Spleen (tissue), 7 donors: ENCODE data around the gene IFNG-AS1.

Source experiments
- POLR2A ChIP-seq, 3 donors: fragments of 450-650 bp; IDR thresholded peaks; one replicate each; pipeline ENCODE4 v1.5.1; 2017; ENCODE audit warnings: antibody characterized with exemption in 3 of 3, mild to moderate bottlenecking in 1 of 3
- TF ChIP-seq, protein P1 (sequence below), 11 experiments: fragments of 200-600 bp in 7 of 11; fragments of 450-650 bp in 4 of 11; sonication (generic) in 4 of 11; IDR thresholded peaks in 8 of 11; conservative IDR thresholded peaks in 3 of 11; 1 replicate in 7 of 11; 2 replicates in 4 of 11; pipeline versions ENCODE4 v1.4.0 to v1.8.0; 2016 to 2021; ENCODE audit warnings: antibody characterized with exemption in 11 of 11, inconsistent platforms in 4 of 11, mild to moderate bottlenecking in 1 of 11
- donor health status: DM: no; HTN: no; CAD: no; lungs with moderate emphysema.
- donor health status: DM: no; HTN: no; CAD: no.
- donor health status: DM: no; HTN: no; CAD: no.

DNA sequence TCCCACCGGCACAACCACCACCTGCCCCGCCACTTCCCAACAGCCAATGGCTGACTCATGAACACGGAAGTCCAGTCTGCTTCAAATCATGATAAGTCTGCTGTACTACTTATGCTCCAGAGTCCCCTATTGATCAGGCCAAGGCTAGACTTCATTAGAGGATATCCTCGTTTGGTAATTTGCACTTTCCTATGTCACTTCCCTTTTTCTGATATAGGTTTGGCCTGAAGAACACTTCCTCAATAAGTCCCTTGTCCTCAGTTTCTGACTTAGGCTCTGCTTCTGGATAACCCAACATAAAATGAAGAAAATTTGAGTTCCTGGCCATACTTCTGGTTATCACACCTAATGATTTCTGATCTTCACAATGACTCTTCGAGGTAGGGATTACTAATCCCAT, 45.3 kb downstream of the IFNG-AS1 start:
- TF ChIP-seq, protein P1, sequence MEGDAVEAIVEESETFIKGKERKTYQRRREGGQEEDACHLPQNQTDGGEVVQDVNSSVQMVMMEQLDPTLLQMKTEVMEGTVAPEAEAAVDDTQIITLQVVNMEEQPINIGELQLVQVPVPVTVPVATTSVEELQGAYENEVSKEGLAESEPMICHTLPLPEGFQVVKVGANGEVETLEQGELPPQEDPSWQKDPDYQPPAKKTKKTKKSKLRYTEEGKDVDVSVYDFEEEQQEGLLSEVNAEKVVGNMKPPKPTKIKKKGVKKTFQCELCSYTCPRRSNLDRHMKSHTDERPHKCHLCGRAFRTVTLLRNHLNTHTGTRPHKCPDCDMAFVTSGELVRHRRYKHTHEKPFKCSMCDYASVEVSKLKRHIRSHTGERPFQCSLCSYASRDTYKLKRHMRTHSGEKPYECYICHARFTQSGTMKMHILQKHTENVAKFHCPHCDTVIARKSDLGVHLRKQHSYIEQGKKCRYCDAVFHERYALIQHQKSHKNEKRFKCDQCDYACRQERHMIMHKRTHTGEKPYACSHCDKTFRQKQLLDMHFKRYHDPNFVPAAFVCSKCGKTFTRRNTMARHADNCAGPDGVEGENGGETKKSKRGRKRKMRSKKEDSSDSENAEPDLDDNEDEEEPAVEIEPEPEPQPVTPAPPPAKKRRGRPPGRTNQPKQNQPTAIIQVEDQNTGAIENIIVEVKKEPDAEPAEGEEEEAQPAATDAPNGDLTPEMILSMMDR (IDR thresholded peaks at IDR 0.05 in 8 of 11, conservative IDR thresholded peaks at IDR 0.05 in 3 of 11) = no peak
- TF ChIP-seq POLR2A (IDR thresholded peaks at IDR 0.05) = no peak
